HepG2 (cell line): Measurements from ENCODE around the gene STK36. TPM values are rescaled to one million over a fixed set of nuclear protein-coding genes. Genes with fewer than 3 reads are reported as not detected.
A peak's percentile ranks its signal among the peaks of the same experiment; 100 is the strongest.

Experiments
- ATAC-seq: fragments of 200-7000 bp; cut with Tn5 transposase; 3 replicates; pipeline ENCODE4 v1.9.1; 2020; ENCODE audit warnings: mild to moderate bottlenecking, moderate library complexity
- BruUV-seq: library from RNA; stranded (reverse); fragments of 400-500 nt; replicated peaks from 2 replicates; lab custom pipeline; 2021; lab: Mats Ljungman, UMichigan
- CTCF ChIA-PET: fragments of 300-600 bp; formaldehyde crosslinking; extraction: SDS; loops from one replicate; lab custom pipeline; 2021; ENCODE audit warnings: low total read pairs, inconsistent platforms, low intra/inter-chr PET ratio; lab: Yijun Ruan, JAX
- POLR2A ChIA-PET: fragments of 350-600 bp; sonication (Branson Sonifier 250); formaldehyde crosslinking; loops from one replicate; lab custom pipeline; 2020; ENCODE audit warnings: antibody characterized with exemption, inconsistent platforms; lab: Yijun Ruan, JAX
- DNase-seq: peaks from one replicate; pipeline ENCODE4 v3.0.0-alpha.2; 2015; ENCODE audit warnings: low spot score
- FAIRE-seq: peaks from 3 replicates; lab custom pipeline; 2011; peaks lifted over from hg19 to GRCh38; lab: Jason Lieb, UNC
- H2AFZ ChIP-seq: one replicate; pipeline ENCODE4 v1.6.1; 2011; ENCODE audit warnings: low read length, inconsistent platforms
- H3K27ac ChIP-seq: fragments of 300-600 bp; 3 replicates; pipeline ENCODE4 v1.8.0; 2011; ENCODE audit warnings: mixed run types, mild to moderate bottlenecking, mixed read lengths, low read length, inconsistent platforms; ENCODE audit not compliant: insufficient read depth; ENCODE audit errors: extremely low read length
- H3K27me3 ChIP-seq, 2 experiments: fragments of 200-600 bp in 1 of 2; 2 replicates in 1 of 2; 3 replicates in 1 of 2; pipeline versions ENCODE4 v1.6.0 to v1.8.0; 2011; ENCODE audit warnings: low read length in 2 of 2, mild to moderate bottlenecking in 2 of 2, moderate library complexity in 2 of 2, inconsistent platforms in 1 of 2; ENCODE audit not compliant: insufficient read depth in 2 of 2, control insufficient read depth in 1 of 2
- H3K36me3 ChIP-seq, 2 experiments: fragments of 200-600 bp in 1 of 2; replicated peaks in 1 of 2; 2 replicates in 1 of 2; 3 replicates in 1 of 2; pipeline versions ENCODE4 v1.5.1 to v1.8.0; 2011; ENCODE audit warnings: low read length in 2 of 2, inconsistent platforms in 1 of 2; ENCODE audit not compliant: insufficient read depth in 2 of 2, control insufficient read depth in 1 of 2
- H3K4me1 ChIP-seq: 2 replicates; pipeline ENCODE4 v1.5.1; 2012; ENCODE audit warnings: low read length, inconsistent platforms; ENCODE audit not compliant: insufficient read depth
- H3K4me2 ChIP-seq: 2 replicates; pipeline ENCODE4 v1.6.0; 2011; ENCODE audit warnings: low read depth, low read length, inconsistent platforms
- H3K4me3 ChIP-seq, 3 experiments: fragments of 200-600 bp in 1 of 3; sonication (generic), shearing (Covaris generic) in 1 of 3; replicated peaks in 1 of 3; 2 replicates each; pipeline ENCODE4 v1.5.1; 2011 to 2016; ENCODE audit warnings: low read length in 3 of 3, inconsistent platforms in 2 of 3, low read depth in 2 of 3, mild to moderate bottlenecking in 2 of 3, control low read depth in 1 of 3, mixed read lengths in 1 of 3; ENCODE audit not compliant: insufficient read depth in 1 of 3
- H3K79me2 ChIP-seq: one replicate; pipeline ENCODE4 v1.6.1; 2011; ENCODE audit warnings: low read length, inconsistent platforms; ENCODE audit not compliant: insufficient read depth
- H3K9ac ChIP-seq: 2 replicates; pipeline ENCODE4 v1.6.0; 2011; ENCODE audit warnings: mild to moderate bottlenecking, low read depth, low read length, inconsistent platforms; ENCODE audit not compliant: insufficient read depth
- H3K9me3 ChIP-seq: 2 replicates; pipeline ENCODE4 v1.5.1; 2012; ENCODE audit warnings: mild to moderate bottlenecking, low read length
- H4K20me1 ChIP-seq: 2 replicates; pipeline ENCODE4 v1.6.0; 2011; ENCODE audit warnings: inconsistent platforms, mild to moderate bottlenecking, low read length, moderate library complexity; ENCODE audit not compliant: insufficient read depth
- AGO2 ChIP-seq: fragments of 200-400 bp; formaldehyde crosslinking; optimal IDR thresholded peaks from 2 replicates; pipeline ENCODE3; 2017; ENCODE audit warnings: mild to moderate bottlenecking, low read depth, low read length, moderate library complexity
- ATRX ChIP-seq: sonication (generic); formaldehyde crosslinking; IDR thresholded peaks from 2 replicates; pipeline ENCODE4 v1.4.0; 2020; ENCODE audit warnings: missing genetic modification reagents, borderline replicate concordance
- FOXK2 ChIP-seq: fragments of 450-650 bp; IDR thresholded peaks from 2 replicates; pipeline ENCODE4 v1.6.1; 2016
- HIVEP1 ChIP-seq: sonication (generic); formaldehyde crosslinking; IDR thresholded peaks from 2 replicates; pipeline ENCODE4 v1.4.0; 2020; ENCODE audit warnings: mild to moderate bottlenecking, missing genetic modification reagents
- SMAD1 ChIP-seq: sonication (generic); formaldehyde crosslinking; IDR thresholded peaks from 2 replicates; pipeline ENCODE4 v1.4.0; 2020; ENCODE audit warnings: missing genetic modification reagents, low read depth, mild to moderate bottlenecking, borderline replicate concordance
- ZNF326 ChIP-seq: sonication (generic); formaldehyde crosslinking; IDR thresholded peaks from 2 replicates; pipeline ENCODE4 v1.4.0; 2020; ENCODE audit warnings: missing genetic modification reagents, borderline replicate concordance
- ZNF354B ChIP-seq: sonication (generic); formaldehyde crosslinking; IDR thresholded peaks from 2 replicates; pipeline ENCODE4 v1.8.0; 2022; ENCODE audit warnings: mild to moderate bottlenecking, missing genetic modification reagents
- ZNF781 ChIP-seq: sonication (generic); formaldehyde crosslinking; IDR thresholded peaks from 2 replicates; pipeline ENCODE4 v1.5.1; 2020; ENCODE audit warnings: borderline replicate concordance, mild to moderate bottlenecking, missing genetic modification reagents; ENCODE audit errors: not compliant biosample characterization
- WGBS: methylation state at CpG from one replicate; pipeline ENCODE4 v1.1.6; 2017; ENCODE audit warnings: low lambda C conversion rate; 5-methylcytosine and 5-hydroxymethylcytosine counted together
- in situ Hi-C: cut with HindIII; loops from 2 replicates; pipeline ENCODE4 v1.10.0; 2017; ENCODE audit warnings: low pct_unique_long_range_greater_than_20kb; ENCODE audit not compliant: extremely low pct_ligation_motif_present
- intact Hi-C: fragments of 100-400 bp; cut with micrococcal nuclease; formaldehyde crosslinking; loops from one replicate; pipeline ENCODE4 v1.10.0; 2022; ENCODE audit not compliant: unreplicated experiment
- polyA plus RNA-seq, 8 experiments: library from polyadenylated mRNA; depleted of rRNA in 3 of 8; stranded (reverse) in 7 of 8; unstranded in 1 of 8; fragments of >200 nt; fragmentation: Illumina TruSeq in 4 of 8; extraction: Trizol in 4 of 8; gene quantifications; 2 replicates each; pipeline versions ENCODE4 v1.2.1 to v1.2.3, GENCODE V29; 2011 to 2016; ENCODE audit warnings: low read depth in 4 of 8, missing spikeins in 1 of 8, mixed read lengths in 1 of 8; ENCODE audit not compliant: insufficient read depth in 1 of 8
- total RNA-seq, 5 experiments: library from RNA; depleted of rRNA; stranded (reverse); fragments of >200 nt; fragmentation: Illumina TruSeq; extraction: Trizol; gene quantifications; 2 replicates each; pipeline ENCODE4 v1.2.3, GENCODE V29; 2016; ENCODE audit warnings: low read depth in 1 of 5
- TF ChIP-seq, protein P1 (sequence below): sonication (generic); formaldehyde crosslinking; IDR thresholded peaks from 2 replicates; pipeline ENCODE4 v1.4.0; 2020; ENCODE audit warnings: missing genetic modification reagents
- TF ChIP-seq, protein P2 (sequence below): sonication (generic); formaldehyde crosslinking; IDR thresholded peaks from 2 replicates; pipeline ENCODE4 v1.4.0; 2020; ENCODE audit warnings: mild to moderate bottlenecking, low read depth, missing genetic modification reagents
- TF ChIP-seq, protein P3 (sequence below): IDR thresholded peaks from 2 replicates; pipeline ENCODE4 v1.6.1; 2016

Gene STK36
- total and polyA plus RNA-seq, 2 of the 13 experiments (the other 11 are each of a cell fraction or from before 2014, with no cell fraction given) = 45.9 to 83.5 TPM

DNA sequence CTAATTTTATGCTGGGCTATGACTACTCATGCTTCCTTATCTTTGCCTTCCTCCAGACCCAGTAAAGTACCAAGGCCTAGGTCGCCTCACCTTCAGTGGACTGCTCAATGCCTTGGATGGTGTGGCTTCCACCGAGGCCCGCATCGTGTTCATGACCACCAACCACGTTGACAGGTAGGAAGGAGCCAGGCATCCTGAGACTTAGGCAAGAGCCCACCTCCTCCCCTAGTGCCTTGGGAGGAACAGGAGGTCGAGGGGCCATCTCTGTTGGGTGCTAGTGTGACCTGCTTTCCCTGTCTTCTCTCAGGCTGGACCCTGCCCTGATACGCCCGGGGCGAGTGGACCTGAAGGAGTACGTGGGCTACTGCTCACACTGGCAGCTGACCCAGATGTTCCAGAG is 9.1 kb upstream of the STK36 start (continued):
- TF ChIP-seq, protein P1, sequence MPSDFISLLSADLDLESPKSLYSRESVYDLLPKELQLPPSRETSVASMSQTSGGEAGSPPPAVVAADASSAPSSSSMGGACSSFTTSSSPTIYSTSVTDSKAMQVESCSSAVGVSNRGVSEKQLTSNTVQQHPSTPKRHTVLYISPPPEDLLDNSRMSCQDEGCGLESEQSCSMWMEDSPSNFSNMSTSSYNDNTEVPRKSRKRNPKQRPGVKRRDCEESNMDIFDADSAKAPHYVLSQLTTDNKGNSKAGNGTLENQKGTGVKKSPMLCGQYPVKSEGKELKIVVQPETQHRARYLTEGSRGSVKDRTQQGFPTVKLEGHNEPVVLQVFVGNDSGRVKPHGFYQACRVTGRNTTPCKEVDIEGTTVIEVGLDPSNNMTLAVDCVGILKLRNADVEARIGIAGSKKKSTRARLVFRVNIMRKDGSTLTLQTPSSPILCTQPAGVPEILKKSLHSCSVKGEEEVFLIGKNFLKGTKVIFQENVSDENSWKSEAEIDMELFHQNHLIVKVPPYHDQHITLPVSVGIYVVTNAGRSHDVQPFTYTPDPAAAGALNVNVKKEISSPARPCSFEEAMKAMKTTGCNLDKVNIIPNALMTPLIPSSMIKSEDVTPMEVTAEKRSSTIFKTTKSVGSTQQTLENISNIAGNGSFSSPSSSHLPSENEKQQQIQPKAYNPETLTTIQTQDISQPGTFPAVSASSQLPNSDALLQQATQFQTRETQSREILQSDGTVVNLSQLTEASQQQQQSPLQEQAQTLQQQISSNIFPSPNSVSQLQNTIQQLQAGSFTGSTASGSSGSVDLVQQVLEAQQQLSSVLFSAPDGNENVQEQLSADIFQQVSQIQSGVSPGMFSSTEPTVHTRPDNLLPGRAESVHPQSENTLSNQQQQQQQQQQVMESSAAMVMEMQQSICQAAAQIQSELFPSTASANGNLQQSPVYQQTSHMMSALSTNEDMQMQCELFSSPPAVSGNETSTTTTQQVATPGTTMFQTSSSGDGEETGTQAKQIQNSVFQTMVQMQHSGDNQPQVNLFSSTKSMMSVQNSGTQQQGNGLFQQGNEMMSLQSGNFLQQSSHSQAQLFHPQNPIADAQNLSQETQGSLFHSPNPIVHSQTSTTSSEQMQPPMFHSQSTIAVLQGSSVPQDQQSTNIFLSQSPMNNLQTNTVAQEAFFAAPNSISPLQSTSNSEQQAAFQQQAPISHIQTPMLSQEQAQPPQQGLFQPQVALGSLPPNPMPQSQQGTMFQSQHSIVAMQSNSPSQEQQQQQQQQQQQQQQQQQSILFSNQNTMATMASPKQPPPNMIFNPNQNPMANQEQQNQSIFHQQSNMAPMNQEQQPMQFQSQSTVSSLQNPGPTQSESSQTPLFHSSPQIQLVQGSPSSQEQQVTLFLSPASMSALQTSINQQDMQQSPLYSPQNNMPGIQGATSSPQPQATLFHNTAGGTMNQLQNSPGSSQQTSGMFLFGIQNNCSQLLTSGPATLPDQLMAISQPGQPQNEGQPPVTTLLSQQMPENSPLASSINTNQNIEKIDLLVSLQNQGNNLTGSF (CRISPR knock-in tag) = no peak
- no peak for TF ChIP-seq ZNF781
- no peak for TF ChIP-seq ZNF354B (CRISPR knock-in tag)
- TF ChIP-seq, protein P2, sequence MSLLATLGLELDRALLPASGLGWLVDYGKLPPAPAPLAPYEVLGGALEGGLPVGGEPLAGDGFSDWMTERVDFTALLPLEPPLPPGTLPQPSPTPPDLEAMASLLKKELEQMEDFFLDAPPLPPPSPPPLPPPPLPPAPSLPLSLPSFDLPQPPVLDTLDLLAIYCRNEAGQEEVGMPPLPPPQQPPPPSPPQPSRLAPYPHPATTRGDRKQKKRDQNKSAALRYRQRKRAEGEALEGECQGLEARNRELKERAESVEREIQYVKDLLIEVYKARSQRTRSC (CRISPR knock-in tag) = no peak

DNA sequence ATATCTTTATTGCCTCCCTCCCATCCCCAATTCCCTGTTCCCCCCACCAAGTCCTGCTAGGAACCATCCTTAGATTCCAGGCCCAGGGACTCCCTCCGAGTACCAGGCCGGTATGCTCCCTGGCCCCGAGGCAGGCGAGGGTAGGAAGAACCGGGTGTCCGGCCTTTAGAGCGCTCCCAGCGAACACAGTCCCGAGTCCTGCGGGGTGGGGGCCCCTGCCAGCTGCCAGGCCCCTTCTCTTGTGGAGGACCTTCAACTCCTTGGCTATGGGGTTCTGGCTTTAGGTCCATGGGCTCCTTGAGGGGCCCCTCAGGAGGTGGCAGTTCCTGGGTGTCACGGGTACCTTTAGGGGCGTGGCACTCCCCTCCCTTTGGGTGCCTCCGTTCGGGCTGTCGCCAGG is 8.0 kb upstream of the STK36 start:
- ATAC-seq (no peak), DNase-seq (no peak), FAIRE-seq (no peak)
- ChIA-PET CTCF (no interaction called here), POLR2A (interaction anchor here (1.7 kb wide), 1 partner anchor 8 kb away, joined by 6 read pairs; the partner anchor contains the start of genes RNF25 and STK36)
- H3K79me2 ChIP-seq = peaks cover 11% of the 10 kb centered on the region
- no peak overlapping the region for H3K4me3 ChIP-seq
- intact Hi-C loops = no loop called here
- no peaks in the 10 kb centered on the region for H4K20me1 ChIP-seq
- H3K4me1 ChIP-seq = peaks cover 11% of the 10 kb centered on the region
- no peak overlapping the region for H3K9ac ChIP-seq
- BruUV-seq = no TSS peak
- no peak overlapping the region for H3K27ac ChIP-seq
- H2AFZ ChIP-seq = no peak overlapping the region
- no peak overlapping the region for H3K4me2 ChIP-seq
- peaks cover 33 to 69% of the 10 kb centered on the region in 2 experiments for H3K36me3 ChIP-seq
- TF ChIP-seq ATRX (CRISPR knock-in tag) (no peak), FOXK2 (no peak), SMAD1 (no peak), AGO2 (peak; percentile 76), ZNF326 (no peak), HIVEP1 (no peak)
- TF ChIP-seq, protein P3, sequence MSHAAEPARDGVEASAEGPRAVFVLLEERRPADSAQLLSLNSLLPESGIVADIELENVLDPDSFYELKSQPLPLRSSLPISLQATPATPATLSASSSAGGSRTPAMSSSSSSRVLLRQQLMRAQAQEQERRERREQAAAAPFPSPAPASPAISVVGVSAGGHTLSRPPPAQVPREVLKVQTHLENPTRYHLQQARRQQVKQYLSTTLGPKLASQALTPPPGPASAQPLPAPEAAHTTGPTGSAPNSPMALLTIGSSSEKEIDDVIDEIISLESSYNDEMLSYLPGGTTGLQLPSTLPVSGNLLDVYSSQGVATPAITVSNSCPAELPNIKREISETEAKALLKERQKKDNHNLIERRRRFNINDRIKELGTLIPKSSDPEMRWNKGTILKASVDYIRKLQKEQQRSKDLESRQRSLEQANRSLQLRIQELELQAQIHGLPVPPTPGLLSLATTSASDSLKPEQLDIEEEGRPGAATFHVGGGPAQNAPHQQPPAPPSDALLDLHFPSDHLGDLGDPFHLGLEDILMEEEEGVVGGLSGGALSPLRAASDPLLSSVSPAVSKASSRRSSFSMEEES (CRISPR knock-in tag) = no peak
- in situ Hi-C loops = no loop called here
- H3K9me3 ChIP-seq = no peaks in the 10 kb centered on the region
- 96% methylated on average over 10 of the region's 15 CpGs for WGBS
- no peaks in the 10 kb centered on the region; a peak in 1 of 5 replicates for H3K27me3 ChIP-seq
